NT2/D1 (cell line): ENCODE data around the gene ENO1.

Source experiments
- SUZ12 ChIP-seq: IDR thresholded peaks from 2 replicates; pipeline ENCODE4 v1.6.1; 2011; ENCODE audit not compliant: insufficient read length, insufficient read depth; ENCODE audit errors: extremely low read depth
- ZNF274 ChIP-seq: IDR thresholded peaks from 2 replicates; pipeline ENCODE4 v1.6.1; 2011; ENCODE audit warnings: mild to moderate bottlenecking, low read depth, low read length

DNA sequence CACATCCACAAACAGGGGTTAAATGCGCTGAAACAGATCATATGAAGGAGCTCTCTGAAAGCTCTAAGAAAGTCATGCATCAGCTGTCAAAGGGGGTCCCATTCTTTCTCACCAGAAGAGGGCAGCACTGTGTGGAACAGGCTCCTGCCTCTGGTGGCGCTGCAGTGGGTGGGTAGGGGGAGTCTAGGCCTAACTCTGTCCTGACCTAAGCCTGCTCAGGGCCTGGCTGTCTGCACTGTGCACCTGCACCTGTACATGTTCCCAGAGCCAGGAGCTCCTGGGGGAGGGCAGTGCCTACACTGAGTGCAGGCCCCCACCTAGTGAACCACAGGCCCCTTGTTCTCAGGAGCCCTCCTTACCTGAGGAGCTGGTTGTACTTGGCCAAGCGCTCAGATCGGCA is 16.0 kb downstream of the ENO1 start:
- no peak for TF ChIP-seq SUZ12
- no peak for TF ChIP-seq ZNF274
